Suprapubic skin (tissue), 4 donors: ENCODE results near the gene SERTM1. TPM values are rescaled to one million over a fixed set of nuclear protein-coding genes. Genes with fewer than 3 reads are reported as not detected.

Experiments
- DNase-seq, 2 donors: peaks; one replicate each; pipeline ENCODE4 v3.0.0-alpha.2; 2019; ENCODE audit warnings: low spot score in 2 of 2
- H3K27ac ChIP-seq: fragments of 200-600 bp; sonication (generic); one replicate; pipeline ENCODE4 v1.5.1; 2019
- H3K27me3 ChIP-seq: fragments of 200-600 bp; sonication (generic); one replicate; pipeline ENCODE4 v1.5.1; 2019
- H3K36me3 ChIP-seq: fragments of 200-600 bp; sonication (generic); one replicate; pipeline ENCODE4 v1.5.1; 2019
- H3K4me1 ChIP-seq: fragments of 200-600 bp; sonication (generic); one replicate; pipeline ENCODE4 v1.5.1; 2019
- H3K4me3 ChIP-seq: fragments of 200-600 bp; sonication (generic); one replicate; pipeline ENCODE4 v1.5.1; 2019; ENCODE audit warnings: mild to moderate bottlenecking
- H3K9me3 ChIP-seq: fragments of 200-600 bp; sonication (generic); one replicate; pipeline ENCODE4 v1.5.1; 2019
- EP300 ChIP-seq: sonication (generic); formaldehyde crosslinking; IDR thresholded peaks from one replicate; pipeline ENCODE4 v1.6.1; 2017; ENCODE audit warnings: antibody characterized with exemption
- POLR2A ChIP-seq, 2 donors: fragments of 450-650 bp; IDR thresholded peaks; one replicate each; pipeline ENCODE4 v1.6.1; 2017; ENCODE audit warnings: antibody characterized with exemption in 2 of 2, mild to moderate bottlenecking in 2 of 2, moderate library complexity in 2 of 2
- POLR2AphosphoS5 ChIP-seq, 3 donors: sonication (generic); formaldehyde crosslinking; IDR thresholded peaks; one replicate each; pipeline ENCODE4 v1.6.1; 2017; ENCODE audit warnings: antibody characterized with exemption in 3 of 3
- WGBS: methylation state at CpG from one replicate; pipeline ENCODE4 v1.1.5; 2018; 5-methylcytosine and 5-hydroxymethylcytosine counted together
- total RNA-seq, 4 donors: library from RNA; depleted of rRNA; stranded (reverse); fragments of >200 nt; gene quantifications; one replicate each; pipeline ENCODE4 v1.1.0, GENCODE V29; 2016
- TF ChIP-seq, protein P1 (sequence below), 2 donors: fragments of 200-600 bp in 1 of 2; fragments of 450-650 bp in 1 of 2; sonication (generic) in 1 of 2; IDR thresholded peaks; one replicate each; pipeline ENCODE4 v1.5.1; 2016 to 2019; ENCODE audit warnings: antibody characterized with exemption in 2 of 2, mild to moderate bottlenecking in 1 of 2, moderate library complexity in 1 of 2

Gene SERTM1
- total RNA-seq, 4 donors from 2014 or later, result not detected

DNA sequence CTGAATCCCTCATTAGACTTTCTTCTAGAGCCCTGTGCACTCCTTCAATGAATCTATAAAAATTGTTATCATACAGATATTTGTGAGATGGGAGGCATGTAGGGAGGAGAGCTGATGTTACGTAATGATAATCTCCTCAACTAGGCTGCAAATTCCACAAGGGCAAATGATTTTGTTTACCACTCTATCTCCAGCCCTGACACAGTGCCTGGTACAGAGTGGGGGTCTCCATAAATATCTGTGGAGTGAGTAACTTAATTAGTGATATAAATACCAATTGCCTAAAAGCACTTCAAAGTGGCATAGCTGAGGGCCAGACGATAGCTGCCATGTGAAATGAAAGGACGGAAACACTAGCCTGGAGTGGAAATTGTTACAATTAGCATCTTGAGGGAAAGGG, 54.2 kb downstream of the SERTM1 start:
- WGBS, result 81% methylated on average over 3 of the region's 3 CpGs
- no peak overlapping the region for H3K27ac ChIP-seq
- no peaks in the 10 kb centered on the region for H3K4me1 ChIP-seq
- no peaks in the 10 kb centered on the region for H3K9me3 ChIP-seq
- H3K36me3 ChIP-seq, result no peaks in the 10 kb centered on the region
- H3K4me3 ChIP-seq, result no peak overlapping the region
- no peak for DNase-seq
- H3K27me3 ChIP-seq, result no peaks in the 10 kb centered on the region
- TF ChIP-seq, protein P1, sequence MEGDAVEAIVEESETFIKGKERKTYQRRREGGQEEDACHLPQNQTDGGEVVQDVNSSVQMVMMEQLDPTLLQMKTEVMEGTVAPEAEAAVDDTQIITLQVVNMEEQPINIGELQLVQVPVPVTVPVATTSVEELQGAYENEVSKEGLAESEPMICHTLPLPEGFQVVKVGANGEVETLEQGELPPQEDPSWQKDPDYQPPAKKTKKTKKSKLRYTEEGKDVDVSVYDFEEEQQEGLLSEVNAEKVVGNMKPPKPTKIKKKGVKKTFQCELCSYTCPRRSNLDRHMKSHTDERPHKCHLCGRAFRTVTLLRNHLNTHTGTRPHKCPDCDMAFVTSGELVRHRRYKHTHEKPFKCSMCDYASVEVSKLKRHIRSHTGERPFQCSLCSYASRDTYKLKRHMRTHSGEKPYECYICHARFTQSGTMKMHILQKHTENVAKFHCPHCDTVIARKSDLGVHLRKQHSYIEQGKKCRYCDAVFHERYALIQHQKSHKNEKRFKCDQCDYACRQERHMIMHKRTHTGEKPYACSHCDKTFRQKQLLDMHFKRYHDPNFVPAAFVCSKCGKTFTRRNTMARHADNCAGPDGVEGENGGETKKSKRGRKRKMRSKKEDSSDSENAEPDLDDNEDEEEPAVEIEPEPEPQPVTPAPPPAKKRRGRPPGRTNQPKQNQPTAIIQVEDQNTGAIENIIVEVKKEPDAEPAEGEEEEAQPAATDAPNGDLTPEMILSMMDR (IDR thresholded peaks at IDR 0.05), result no peak
- TF ChIP-seq POLR2A (IDR thresholded peaks at IDR 0.05), result no peak

DNA sequence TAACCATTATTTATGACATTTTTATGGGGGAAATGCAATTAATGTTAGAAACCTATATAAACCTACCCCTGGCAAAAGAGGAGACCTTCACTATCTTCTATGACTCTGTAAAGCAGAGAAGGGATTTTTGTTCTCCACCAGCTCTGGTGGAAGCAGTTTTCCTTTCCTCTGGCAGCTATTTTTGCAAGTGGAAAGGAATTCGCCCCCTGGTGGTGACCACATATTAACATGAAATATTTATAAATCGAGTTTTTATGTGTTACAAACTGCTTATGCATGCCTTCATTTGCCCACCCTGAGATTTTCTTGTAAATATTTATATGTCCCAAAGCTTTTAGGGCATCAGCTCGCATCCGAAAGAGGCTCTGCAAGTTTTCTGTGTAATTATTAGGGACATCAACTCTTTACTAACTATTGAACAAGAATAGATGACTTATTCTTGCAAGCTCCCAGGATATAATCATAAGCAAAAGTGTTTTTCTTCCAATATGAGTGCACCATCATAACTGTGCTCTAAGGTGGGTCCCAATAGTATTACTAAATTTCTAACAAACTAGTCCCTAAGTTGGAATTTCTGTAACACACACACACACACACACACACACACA, 62.4 kb downstream of the SERTM1 start:
- Histone ChIP-seq H3K36me3 (no peaks in the 10 kb centered on the region), H3K4me3 (no peak overlapping the region), H3K4me1 (no peaks in the 10 kb centered on the region), H3K27me3 (no peaks in the 10 kb centered on the region), H3K9me3 (no peaks in the 10 kb centered on the region), H3K27ac (no peak overlapping the region)
- no peak for DNase-seq
- TF ChIP-seq, protein P1 (IDR thresholded peaks at IDR 0.05), result peak; percentile 45 to 60
- TF ChIP-seq POLR2A (IDR thresholded peaks at IDR 0.05), result no peak
- 22% methylated on average over 4 of the region's 4 CpGs for WGBS

DNA sequence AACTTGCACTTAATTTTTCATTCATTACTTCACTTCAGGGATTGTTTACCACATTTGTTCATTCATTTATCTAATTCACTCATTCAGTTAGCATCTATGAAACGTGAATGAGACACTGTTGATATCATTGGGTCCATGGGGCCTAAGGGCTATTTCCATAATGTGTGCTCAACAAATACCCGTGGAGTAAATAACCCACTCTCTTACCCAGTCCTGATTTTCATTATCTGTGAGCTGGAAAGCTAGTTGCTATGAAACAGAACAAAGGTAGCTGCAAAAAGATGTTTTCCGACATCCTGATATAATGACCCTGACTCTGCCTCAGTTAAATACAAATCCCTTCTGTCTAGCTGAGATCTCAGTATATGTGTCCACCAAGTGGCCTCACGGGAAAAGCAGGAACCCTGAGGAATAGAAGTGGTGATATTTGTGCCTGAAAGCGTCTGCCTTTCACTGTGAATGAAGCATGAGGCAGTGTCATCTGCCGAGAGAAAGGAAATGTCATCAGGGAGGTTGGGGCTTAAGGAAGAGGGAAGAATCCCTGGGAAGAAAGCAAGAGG, 63.8 kb downstream of the SERTM1 start:
- H3K4me1 ChIP-seq, result no peaks in the 10 kb centered on the region
- no peaks in the 10 kb centered on the region for H3K9me3 ChIP-seq
- DNase-seq, result no peak
- H3K27ac ChIP-seq, result no peak overlapping the region
- H3K36me3 ChIP-seq, result no peaks in the 10 kb centered on the region
- no peak for TF ChIP-seq POLR2A (IDR thresholded peaks at IDR 0.05)
- TF ChIP-seq POLR2AphosphoS5 (IDR thresholded peaks at IDR 0.05), result no peak
- TF ChIP-seq, protein P1 (IDR thresholded peaks at IDR 0.05), result no peak
- TF ChIP-seq EP300, result no peak
- H3K27me3 ChIP-seq, result no peaks in the 10 kb centered on the region
- H3K4me3 ChIP-seq, result no peak overlapping the region
- 76% methylated on average over 6 of the region's 6 CpGs for WGBS

DNA sequence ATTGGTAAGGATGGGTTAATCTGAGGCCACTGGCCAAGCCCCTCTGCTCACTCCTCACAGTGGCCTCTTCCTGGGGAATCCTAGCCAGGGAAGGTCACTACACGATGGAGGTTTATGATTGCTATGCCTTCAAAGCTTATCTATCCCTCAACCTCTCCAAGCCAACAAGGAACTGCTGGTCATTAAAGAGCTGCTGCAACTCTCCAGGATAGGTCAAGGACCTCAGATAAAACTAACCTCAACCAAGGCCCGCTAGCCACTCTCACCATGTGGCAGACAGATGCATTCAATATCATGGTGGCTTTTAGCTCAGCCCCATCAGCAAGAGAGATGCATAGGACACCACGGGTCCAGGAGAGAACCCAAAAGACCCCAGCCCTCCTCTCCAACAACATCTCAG, 71.6 kb downstream of the SERTM1 start:
- no peaks in the 10 kb centered on the region for H3K27me3 ChIP-seq
- no peaks in the 10 kb centered on the region for H3K36me3 ChIP-seq

DNA sequence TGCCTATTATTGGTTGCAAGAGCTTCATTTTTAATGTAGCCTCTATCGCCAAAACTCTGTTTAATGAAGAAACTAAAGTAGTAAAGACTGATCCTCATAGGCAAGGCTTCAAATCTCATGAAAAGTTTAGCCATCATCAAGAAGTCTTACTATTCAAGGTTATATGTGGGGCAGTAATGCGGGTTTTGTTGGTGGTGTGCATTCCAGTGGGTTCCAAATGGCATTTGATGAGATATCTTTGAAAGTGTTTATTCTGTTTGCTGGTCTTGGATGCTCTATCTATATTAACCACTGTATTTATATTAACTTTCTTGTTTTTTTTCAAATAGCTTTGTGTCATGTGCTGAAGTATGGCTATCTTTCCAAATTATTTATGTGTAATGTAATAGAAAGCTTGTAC, 72.2 kb downstream of the SERTM1 start:
- no peak for DNase-seq
- H3K4me3 ChIP-seq, result no peak overlapping the region
- no peaks in the 10 kb centered on the region for H3K36me3 ChIP-seq
- no peak overlapping the region for H3K27ac ChIP-seq
- TF ChIP-seq, protein P1 (IDR thresholded peaks at IDR 0.05), result no peak
- TF ChIP-seq EP300 (no peak), POLR2A (IDR thresholded peaks at IDR 0.05) (no peak), POLR2AphosphoS5 (IDR thresholded peaks at IDR 0.05) (no peak)
- H3K27me3 ChIP-seq, result no peaks in the 10 kb centered on the region
- H3K9me3 ChIP-seq, result no peaks in the 10 kb centered on the region
- 85% methylated on average over 2 of the region's 2 CpGs for WGBS
- no peaks in the 10 kb centered on the region for H3K4me1 ChIP-seq

More for the DNA sequence above, 71.6 kb downstream of the SERTM1 start:
- H3K27ac ChIP-seq, result no peak overlapping the region
- H3K9me3 ChIP-seq, result no peaks in the 10 kb centered on the region
- TF ChIP-seq POLR2AphosphoS5 (IDR thresholded peaks at IDR 0.05), result no peak
- no peak for TF ChIP-seq EP300
- H3K4me1 ChIP-seq, result no peaks in the 10 kb centered on the region
- H3K4me3 ChIP-seq, result no peak overlapping the region
- no peak for DNase-seq
- 85% methylated on average over 3 of the region's 3 CpGs for WGBS

Other genes with a start within 250 kb of the SERTM1 start
- gene CCNA1, start 241.5 kb upstream of the SERTM1 start, total RNA-seq, result under 1 TPM in 2 of 4 donors, not detected in 2; 0.38 to 0.65 TPM
- 1 to 10 TPM; 1.8 to 4.7 (median 2.2) TPM for gene RFXAP, start 145.2 kb downstream of the SERTM1 start, total RNA-seq
- gene SMAD9, start 246.2 kb downstream of the SERTM1 start, total RNA-seq, result 1 to 10 TPM in 3 of 4 donors, under 1 TPM in 1; 0.98 to 4.1 (median 2.1) TPM